Ascending aorta (tissue), 2 donors: ENCODE results near the gene ITGAD. TPM values are rescaled to one million over a fixed set of nuclear protein-coding genes. Genes with fewer than 3 reads are reported as not detected.

Experiments used
- DNase-seq, 2 donors: peaks; one replicate each; pipeline ENCODE4 v3.0.0-alpha.2; 2019; ENCODE audit warnings: low spot score in 2 of 2
- H3K27ac ChIP-seq, 2 donors: fragments of 200-600 bp; sonication (generic); one replicate each; pipeline ENCODE4 v1.5.1; 2016 to 2017; ENCODE audit warnings: mild to moderate bottlenecking in 1 of 2
- H3K27me3 ChIP-seq: fragments of 200-600 bp; sonication (generic); one replicate; pipeline ENCODE4 v1.5.1; 2017
- H3K36me3 ChIP-seq, 2 donors: fragments of 200-600 bp; sonication (generic); one replicate each; pipeline ENCODE4 v1.5.1; 2016
- H3K4me1 ChIP-seq, 2 donors: fragments of 200-600 bp; sonication (generic); one replicate each; pipeline ENCODE4 v1.5.1; 2016 to 2017; ENCODE audit warnings: mild to moderate bottlenecking in 1 of 2
- H3K4me3 ChIP-seq, 2 donors: fragments of 200-600 bp; sonication (generic); one replicate each; pipeline ENCODE4 v1.5.1; 2016 to 2017; ENCODE audit warnings: mild to moderate bottlenecking in 1 of 2
- H3K9me3 ChIP-seq, 2 donors: fragments of 200-600 bp; sonication (generic); one replicate each; pipeline ENCODE4 v1.5.1; 2016
- CTCF ChIP-seq, 3 experiments: fragments of 200-600 bp in 2 of 3; fragments of 450-650 bp in 1 of 3; sonication (generic) in 2 of 3; IDR thresholded peaks; one replicate each; pipeline ENCODE4 v1.5.1; 2016 to 2019; ENCODE audit warnings: antibody characterized with exemption in 3 of 3, mild to moderate bottlenecking in 1 of 3, moderate library complexity in 1 of 3
- intact Hi-C: fragments of 100-400 bp; cut with DNase I; formaldehyde crosslinking; loops from one replicate; pipeline ENCODE4 v1.15.1; 2023
- total RNA-seq: library from RNA; depleted of rRNA; stranded (reverse); fragments of >200 nt; gene quantifications from one replicate; pipeline ENCODE4 v1.1.0, GENCODE V29; 2016

The ITGAD gene
- total RNA-seq, 1 donor from 2014 or later: not detected

GRCh38 chr16:31388535-31388934, 4.6 kb upstream of the ITGAD start:
- DNase-seq: no peak
- intact Hi-C loops: no loop called here
- Histone ChIP-seq H3K4me3 (no peak overlapping the region), H3K9me3 (no peaks in the 10 kb centered on the region), H3K36me3 (no peaks in the 10 kb centered on the region), H3K27ac (no peak overlapping the region), H3K4me1 (no peaks in the 10 kb centered on the region), H3K27me3 (no peaks in the 10 kb centered on the region)
- no peak for TF ChIP-seq CTCF (IDR thresholded peaks at IDR 0.05)

- no peak overlapping the region for H3K4me3 ChIP-seq
- TF ChIP-seq CTCF (IDR thresholded peaks at IDR 0.05): no peak
- no peak overlapping the region for H3K27ac ChIP-seq
- DNase-seq: no peak
- H3K27me3 ChIP-seq: no peaks in the 10 kb centered on the region
- H3K36me3 ChIP-seq: no peaks in the 10 kb centered on the region
- intact Hi-C loops: no loop called here
- H3K4me1 ChIP-seq: no peaks in the 10 kb centered on the region
- H3K9me3 ChIP-seq: no peaks in the 10 kb centered on the region
Observed at GRCh38 chr16:31390504-31391041, 2.6 kb upstream of the ITGAD start.

- Histone ChIP-seq H3K4me3 (no peak overlapping the region), H3K4me1 (no peaks in the 10 kb centered on the region), H3K36me3 (no peaks in the 10 kb centered on the region), H3K9me3 (no peaks in the 10 kb centered on the region), H3K27ac (no peak overlapping the region), H3K27me3 (no peaks in the 10 kb centered on the region)
- intact Hi-C loops: no loop called here
- TF ChIP-seq CTCF (IDR thresholded peaks at IDR 0.05): no peak
- no peak for DNase-seq
Observed at GRCh38 chr16:31395647-31396046, 2.5 kb downstream of the ITGAD start.

- no peaks in the 10 kb centered on the region for H3K9me3 ChIP-seq
- H3K4me1 ChIP-seq: no peaks in the 10 kb centered on the region
- intact Hi-C loops: no loop called here
- TF ChIP-seq CTCF (IDR thresholded peaks at IDR 0.05): no peak
- no peak overlapping the region for H3K27ac ChIP-seq
- no peaks in the 10 kb centered on the region for H3K27me3 ChIP-seq
- no peaks in the 10 kb centered on the region for H3K36me3 ChIP-seq
- H3K4me3 ChIP-seq: no peak overlapping the region
- DNase-seq: no peak
Observed at GRCh38 chr16:31397096-31397660, 4.0 kb downstream of the ITGAD start.

- Histone ChIP-seq H3K36me3 (no peaks in the 10 kb centered on the region), H3K27me3 (no peaks in the 10 kb centered on the region), H3K27ac (no peak overlapping the region), H3K4me1 (no peaks in the 10 kb centered on the region), H3K4me3 (no peak overlapping the region), H3K9me3 (no peaks in the 10 kb centered on the region)
- intact Hi-C loops: no loop called here
- TF ChIP-seq CTCF (IDR thresholded peaks at IDR 0.05): no peak
- no peak for DNase-seq
Observed at GRCh38 chr16:31397701-31398100, 4.6 kb downstream of the ITGAD start.

GRCh38 chr16:31400191-31400590, 7.1 kb downstream of the ITGAD start:
- no peak for DNase-seq
- Histone ChIP-seq H3K4me3 (no peak overlapping the region), H3K36me3 (no peaks in the 10 kb centered on the region), H3K4me1 (no peaks in the 10 kb centered on the region), H3K27ac (no peak overlapping the region), H3K9me3 (no peaks in the 10 kb centered on the region), H3K27me3 (no peaks in the 10 kb centered on the region)
- TF ChIP-seq CTCF (IDR thresholded peaks at IDR 0.05): no peak
- intact Hi-C loops: no loop called here
